HG03354 (cell line): ENCODE results near the gene ROCK1.
"Not testable (repeated sequence)": the region's sequence is repeated elsewhere in the genome, so short reads cannot be mapped to it uniquely, and the experiment has no call there.

Experiments used
- ATAC-seq: cut with Tn5 transposase; IDR thresholded peaks from one replicate; pipeline ENCODE4 v1.9.1; 2021; ENCODE audit warnings: mild to moderate bottlenecking; ENCODE audit not compliant: unreplicated experiment, poor library complexity, severe bottlenecking

ROCK1 gene

GRCh38 chr18:21057112-21057511, 54.5 kb downstream of the ROCK1 start:
- peak; percentile 86 for ATAC-seq

GRCh38 chr18:21056545-21056944, 55.1 kb downstream of the ROCK1 start:
- no peak for ATAC-seq

- ATAC-seq = no peak
Measured at GRCh38 chr18:21054252-21054821, 57.3 kb downstream of the ROCK1 start.

DNA sequence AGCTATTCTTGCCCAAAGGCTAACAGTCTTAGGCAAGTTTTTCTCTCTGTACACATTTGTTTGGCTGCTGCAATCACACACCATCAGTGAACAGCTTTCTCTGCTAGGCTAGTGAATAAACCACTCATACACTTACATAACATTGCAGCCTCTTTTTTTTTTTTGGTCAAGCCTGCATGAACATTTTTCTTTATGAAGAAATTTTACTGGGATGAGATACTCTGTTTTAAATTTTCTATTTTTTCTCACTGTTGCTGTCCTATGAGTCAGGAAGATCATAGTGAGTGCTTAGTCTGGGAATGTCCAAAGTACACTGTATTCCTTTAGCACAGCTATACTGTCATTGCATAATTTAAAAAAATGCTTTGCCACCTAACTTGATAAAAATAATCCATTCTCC, 58.5 kb downstream of the ROCK1 start:
- ATAC-seq = no peak

DNA sequence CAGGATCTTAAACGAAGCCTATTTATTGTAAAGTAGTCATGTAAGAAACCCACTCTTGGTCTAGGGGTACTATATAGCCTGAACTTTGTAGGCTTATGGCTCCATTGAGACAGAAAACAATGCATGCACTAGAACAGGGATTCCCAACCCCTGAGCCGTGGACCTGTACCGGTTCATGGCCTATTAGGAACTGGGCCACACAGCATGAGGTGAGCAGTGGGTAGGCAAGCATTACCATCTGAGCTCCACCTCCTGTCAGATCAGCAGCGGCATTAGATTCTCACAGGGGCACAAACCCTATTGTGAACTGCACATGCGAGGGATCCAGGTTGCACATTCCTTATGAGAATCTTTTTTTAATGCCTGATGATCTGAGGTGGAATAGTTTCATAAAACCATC, 59.2 kb downstream of the ROCK1 start:
- ATAC-seq = no peak

GRCh38 chr18:21051620-21052019, 60.0 kb downstream of the ROCK1 start:
- no peak for ATAC-seq

GRCh38 chr18:21049306-21049705, 62.3 kb downstream of the ROCK1 start:
- ATAC-seq = no peak

- ATAC-seq = no peak
Measured at GRCh38 chr18:21047126-21047525, 64.5 kb downstream of the ROCK1 start.

DNA sequence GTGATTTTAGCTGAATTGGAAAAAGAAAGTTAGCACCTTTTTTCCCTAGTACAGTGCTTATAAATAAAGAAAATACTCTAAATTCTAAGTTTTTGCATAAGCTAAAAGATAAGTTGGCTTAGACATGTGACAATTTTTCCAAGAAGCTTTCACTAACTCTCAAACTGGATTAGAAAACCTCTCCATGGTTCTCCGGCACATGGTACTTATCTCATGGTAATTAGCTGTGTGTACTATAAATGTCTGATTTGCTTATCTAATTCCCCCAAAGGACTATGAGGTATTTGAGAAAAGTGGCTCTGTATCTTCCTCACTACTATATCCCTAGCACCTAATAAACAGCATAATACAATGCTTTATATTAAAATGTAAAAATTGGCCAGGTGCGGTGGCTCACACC, 71.1 kb downstream of the ROCK1 start:
- ATAC-seq = no peak

DNA sequence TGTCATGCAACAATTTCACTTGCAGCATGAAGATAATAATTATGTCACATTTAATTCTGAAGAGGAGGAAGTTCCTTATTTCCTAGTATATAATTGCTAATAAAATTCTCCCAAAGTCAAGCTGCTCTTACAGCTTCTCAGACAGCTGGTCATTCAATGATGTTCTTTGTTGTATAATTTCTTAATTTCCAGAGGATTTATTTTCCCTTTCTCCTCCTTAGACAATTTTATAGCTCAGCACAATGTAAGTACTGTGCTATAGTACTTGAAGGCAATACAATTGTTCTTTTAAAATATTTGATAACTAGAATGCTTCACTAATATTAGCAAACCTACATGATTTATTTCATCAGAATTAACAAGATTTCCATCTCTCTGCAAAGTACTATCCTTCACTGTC, 73.4 kb downstream of the ROCK1 start:
- no peak for ATAC-seq

DNA sequence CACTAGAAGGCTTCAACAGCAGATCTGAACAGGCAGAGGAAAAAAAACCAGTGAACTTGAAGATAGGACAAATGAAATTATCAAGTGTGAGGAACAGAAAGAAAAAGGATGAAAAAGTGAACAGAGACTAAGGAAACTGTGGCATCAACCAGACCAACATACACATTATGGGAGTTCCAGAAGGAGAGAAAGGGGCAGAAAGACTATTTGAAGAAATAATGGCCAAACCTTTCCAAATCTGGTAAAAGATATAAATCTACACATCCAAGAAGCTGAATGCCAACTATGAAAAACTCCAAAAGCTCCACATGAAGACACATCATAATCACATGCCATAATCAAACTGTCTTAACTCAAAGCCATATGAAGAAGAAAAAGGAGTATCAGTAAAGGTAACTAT, 79.8 kb downstream of the ROCK1 start:
- ATAC-seq = no peak

- ATAC-seq = not testable (repeated sequence)
Measured at GRCh38 chr18:21018257-21018656, 93.4 kb downstream of the ROCK1 start.

DNA sequence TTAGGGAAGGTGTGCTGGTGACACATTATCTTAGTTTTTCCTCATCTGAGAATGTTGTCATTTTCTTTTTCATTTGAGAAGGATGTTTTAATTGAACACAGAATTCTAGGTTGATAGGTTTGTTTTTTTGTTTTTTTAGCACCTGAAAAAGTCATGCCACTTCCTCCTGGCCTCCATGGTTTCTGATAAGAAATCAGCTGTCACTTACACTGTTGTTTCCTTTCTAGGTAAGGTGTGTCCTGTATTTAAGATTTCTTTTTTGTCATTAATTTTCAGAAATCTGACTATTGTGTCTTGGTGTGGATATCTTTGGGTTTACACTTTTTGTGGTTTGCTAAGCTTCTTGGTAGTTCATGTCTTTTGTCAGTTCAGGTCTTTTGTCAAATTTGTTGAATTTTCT, 99.3 kb downstream of the ROCK1 start:
- no peak for ATAC-seq

GRCh38 chr18:21004726-21005125, 106.9 kb downstream of the ROCK1 start:
- no peak for ATAC-seq

GRCh38 chr18:21000667-21001066, 110.9 kb downstream of the ROCK1 start:
- ATAC-seq = no peak

DNA sequence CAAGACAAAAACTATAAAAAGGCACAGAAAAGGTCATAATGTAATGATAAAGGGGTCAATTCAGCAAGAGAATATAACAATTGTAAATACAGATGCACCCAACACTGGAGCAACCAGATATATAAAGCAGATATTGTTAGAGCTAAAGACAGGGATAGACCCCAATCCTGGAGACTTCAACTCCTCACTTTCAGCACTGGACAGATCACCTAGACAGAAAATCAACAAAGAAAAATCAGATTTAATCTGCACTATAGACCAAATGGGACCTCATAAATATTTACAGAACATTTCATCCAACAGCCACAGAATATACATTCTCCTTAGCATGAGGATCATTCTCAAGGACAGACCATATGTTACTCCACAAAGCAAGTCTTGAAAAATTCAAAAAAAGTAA, 114.2 kb downstream of the ROCK1 start:
- ATAC-seq = no peak

DNA sequence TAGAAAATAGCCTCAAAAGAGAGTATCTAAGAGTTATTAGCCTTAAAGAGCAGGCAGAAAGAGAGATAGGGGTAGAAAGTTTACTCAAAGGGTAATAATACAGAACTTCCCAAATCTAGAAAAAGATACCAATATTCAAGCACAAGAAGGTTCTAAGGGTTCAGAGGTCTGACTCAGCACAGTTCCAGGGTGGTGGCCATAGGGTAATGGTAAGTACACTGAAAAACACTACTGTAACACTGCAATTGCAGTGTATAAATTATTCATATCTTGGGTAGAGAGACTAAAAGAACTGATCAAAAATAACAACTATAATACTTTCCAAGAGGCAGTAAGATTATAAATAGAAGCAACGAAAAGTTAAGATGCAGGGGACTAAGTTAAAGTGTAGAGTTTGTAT, 115.2 kb downstream of the ROCK1 start:
- no peak for ATAC-seq

DNA sequence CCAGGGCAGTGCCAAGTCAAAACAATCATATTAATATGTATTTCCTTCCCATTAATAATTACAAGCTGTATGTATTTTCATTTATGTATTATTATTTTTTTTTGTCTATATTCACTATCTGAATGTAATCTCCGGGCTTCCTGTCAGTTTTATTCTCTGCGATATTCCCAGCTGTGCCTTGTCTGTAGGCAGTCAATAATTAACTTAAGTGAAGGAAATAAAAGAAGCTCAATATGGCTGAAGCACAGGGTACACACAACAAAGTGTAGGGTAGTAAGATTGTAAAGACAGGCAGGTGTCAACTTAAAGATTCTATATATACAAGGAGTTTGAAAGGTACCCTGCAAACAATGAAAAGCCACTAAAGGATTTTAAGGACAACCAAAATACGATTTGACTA, 122.9 kb downstream of the ROCK1 start:
- ATAC-seq = no peak

DNA sequence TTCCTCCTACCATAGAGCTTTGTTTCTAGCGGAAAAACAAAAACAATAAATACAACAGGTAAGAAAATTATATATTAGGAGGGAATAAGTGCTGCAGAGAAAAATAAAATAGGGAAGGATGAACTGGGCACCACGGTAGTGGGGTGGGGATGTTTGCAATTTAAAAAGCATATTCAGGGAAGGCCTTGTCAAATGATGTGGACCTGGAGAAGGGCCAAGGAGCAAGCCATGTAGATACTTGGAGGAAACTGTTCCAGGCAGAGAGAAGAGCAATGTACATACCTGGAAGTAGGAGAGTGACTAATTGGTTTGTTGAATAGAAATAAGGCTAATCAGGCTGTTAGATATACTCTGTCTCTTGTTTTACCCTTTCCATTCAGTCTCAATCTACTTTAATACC, 136.5 kb downstream of the ROCK1 start:
- no peak for ATAC-seq

GRCh38 chr18:20971886-20972267, 139.7 kb downstream of the ROCK1 start:
- ATAC-seq = peak; percentile 84

DNA sequence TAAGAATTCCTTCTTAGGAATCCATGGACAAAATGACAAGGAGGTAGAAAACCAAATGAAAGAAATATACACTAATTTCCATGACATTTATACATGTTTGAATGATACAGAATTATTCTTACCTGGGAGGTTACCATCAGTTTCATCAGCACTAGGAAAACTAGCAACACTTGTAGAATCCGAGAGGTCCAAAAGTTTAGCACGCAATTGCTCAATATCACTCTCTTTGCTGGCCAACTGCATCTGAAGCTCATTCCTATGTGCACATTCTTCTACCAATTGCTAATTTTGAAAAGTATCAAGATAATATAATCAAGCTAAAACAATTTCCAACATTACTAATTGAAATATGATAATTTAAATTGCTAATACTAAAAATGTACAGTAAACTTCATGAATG, 144.8 kb downstream of the ROCK1 start:
- no peak for ATAC-seq

DNA sequence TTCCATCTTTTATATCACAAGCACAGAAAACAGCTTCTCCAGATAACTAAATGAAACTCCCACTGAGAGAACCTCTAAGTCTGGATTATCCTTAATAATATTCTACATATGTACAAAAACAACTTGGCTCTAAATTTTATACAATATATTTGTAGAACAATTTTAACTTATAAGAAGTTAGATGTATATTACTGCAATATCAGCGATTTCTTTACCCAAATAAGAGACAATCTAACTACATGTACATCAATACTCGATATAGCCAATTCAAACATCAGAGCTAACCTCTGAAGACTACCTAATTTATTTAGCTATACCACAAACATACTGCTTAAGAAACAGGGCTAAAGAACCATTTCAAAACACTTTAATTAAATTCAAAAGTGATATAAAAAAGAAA, 148.6 kb downstream of the ROCK1 start:
- no peak for ATAC-seq
